ENCODE measurements around the gene KIF26B. TPM values are rescaled to one million over a fixed set of nuclear protein-coding genes. Genes with fewer than 3 reads are reported as not detected.
A peak's percentile ranks its signal among the peaks of the same experiment; 100 is the strongest.
"Not testable (repeated sequence)": the region's sequence is repeated elsewhere in the genome, so short reads cannot be mapped to it uniquely, and the experiment has no call there.

Gene KIF26B
- total RNA-seq, 1 experiment from 2014 or later, result 1.2 TPM

DNA sequence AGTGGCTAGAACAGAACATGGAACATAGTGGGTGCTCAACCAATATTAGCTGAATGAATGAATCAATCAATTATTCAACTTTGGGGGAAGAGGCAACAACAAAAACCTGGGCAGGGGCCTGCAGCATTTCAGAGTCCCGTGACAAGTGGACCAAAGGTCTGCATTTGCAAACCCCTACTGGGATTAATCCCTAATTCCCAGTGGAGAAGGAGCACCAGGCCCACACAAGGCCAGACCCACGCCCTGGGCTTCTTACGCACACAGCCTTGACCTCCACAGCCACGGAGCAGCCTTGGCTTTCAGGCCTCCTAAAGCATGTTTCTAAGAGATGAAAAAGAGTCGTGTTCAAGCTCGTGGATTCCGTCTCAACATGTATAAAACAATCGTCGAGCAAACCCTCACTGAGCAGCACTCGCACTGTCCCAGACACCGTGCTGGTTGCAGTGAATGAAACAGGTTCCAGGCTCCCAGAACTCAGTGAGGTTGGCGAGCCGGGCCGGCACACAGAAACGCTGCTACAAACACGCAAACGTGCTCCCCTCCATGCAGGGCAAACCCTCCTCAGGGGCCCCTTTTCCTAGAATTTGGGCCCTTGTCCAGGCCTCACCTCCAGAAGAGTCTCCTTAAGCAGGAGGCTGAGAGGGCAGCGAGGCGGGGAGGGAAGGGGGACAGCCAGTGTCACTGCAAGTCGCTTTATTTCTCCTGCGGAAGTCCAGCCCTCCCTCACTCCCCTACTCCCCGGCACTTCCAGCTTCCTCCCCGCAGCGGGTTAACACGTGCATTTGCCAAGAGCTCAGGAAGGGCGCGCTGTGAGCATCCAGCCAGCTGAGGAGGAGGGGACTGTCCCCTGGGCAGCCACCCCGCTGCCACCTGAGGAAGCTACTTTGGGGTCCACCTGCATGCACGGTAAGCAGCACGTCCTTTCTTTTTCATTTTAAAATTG is 556.4 kb downstream of the KIF26B start:
- peak; percentile 89 for ATAC-seq
- POLR2A ChIA-PET, result interaction anchor here (0.6 kb wide), 1 partner anchor 539 kb away, joined by 3 read pairs; no protein-coding TSS in a partner anchor
- TF ChIP-seq, protein P1, sequence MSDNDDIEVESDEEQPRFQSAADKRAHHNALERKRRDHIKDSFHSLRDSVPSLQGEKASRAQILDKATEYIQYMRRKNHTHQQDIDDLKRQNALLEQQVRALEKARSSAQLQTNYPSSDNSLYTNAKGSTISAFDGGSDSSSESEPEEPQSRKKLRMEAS (CRISPR knock-in tag; IDR thresholded peaks at IDR 0.05), result peak; percentile 84
- peak; percentile 73 for TF ChIP-seq ZNF423 (CRISPR knock-in tag; IDR thresholded peaks at IDR 0.05)
- 0 out of 2 replicates have a peak, but pooled peaks have one; percentile 23 for TF ChIP-seq MYBL2 (CRISPR knock-in tag; IDR thresholded peaks at IDR 0.05)
- TF ChIP-seq, protein P2, sequence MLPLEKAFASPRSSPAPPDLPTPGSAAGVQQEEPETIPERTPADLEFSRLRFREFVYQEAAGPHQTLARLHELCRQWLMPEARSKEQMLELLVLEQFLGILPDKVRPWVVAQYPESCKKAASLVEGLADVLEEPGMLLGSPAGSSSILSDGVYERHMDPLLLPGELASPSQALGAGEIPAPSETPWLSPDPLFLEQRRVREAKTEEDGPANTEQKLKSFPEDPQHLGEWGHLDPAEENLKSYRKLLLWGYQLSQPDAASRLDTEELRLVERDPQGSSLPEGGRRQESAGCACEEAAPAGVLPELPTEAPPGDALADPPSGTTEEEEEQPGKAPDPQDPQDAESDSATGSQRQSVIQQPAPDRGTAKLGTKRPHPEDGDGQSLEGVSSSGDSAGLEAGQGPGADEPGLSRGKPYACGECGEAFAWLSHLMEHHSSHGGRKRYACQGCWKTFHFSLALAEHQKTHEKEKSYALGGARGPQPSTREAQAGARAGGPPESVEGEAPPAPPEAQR (CRISPR knock-in tag; IDR thresholded peaks at IDR 0.05), result no peak
- Mint-ChIP-seq H3K27me3 (ENCODE audit: low read depth) (no peaks in the 10 kb centered on the region), H3K4me3 (0 out of 2 replicates have a peak overlapping the region, but pooled peaks have one; percentile 7), H3K4me1 (peaks cover 16% of the 10 kb centered on the region), H3K36me3 (no peaks in the 10 kb centered on the region), H3K9me3 (no peaks in the 10 kb centered on the region), H3K27ac (no peak overlapping the region)
- DNase-seq (ENCODE audit: low spot score), result peak; percentile 49
- CTCF ChIA-PET, result interaction anchor here (0.6 to 1.9 kb wide), 4 partner anchors 16 to 330 kb away, joined by 4 to 8 read pairs (median 6); no protein-coding TSS in a partner anchor

DNA sequence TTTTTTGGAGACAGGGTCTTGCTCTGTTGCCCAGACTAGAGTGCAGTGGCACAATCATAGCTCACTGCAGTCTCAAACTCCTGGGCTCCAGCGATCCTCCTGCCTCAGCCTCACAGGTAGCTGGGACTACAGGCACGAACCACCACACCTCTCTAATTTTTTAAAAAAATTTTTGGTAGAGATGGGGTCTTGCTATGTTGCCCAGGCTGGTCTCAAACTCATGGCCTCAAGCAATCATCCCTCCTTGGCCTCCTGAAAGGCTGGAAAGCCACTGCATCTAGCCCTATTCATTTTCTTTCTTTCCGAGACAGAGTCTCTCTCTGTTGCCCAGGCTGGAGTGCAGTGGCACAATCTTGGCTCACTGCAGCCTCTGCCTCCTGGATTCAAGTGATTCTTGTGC is 559.2 kb downstream of the KIF26B start:
- H3K4me1 Mint-ChIP-seq, result peaks cover 16% of the 10 kb centered on the region
- H3K4me3 Mint-ChIP-seq; POLR2A ChIA-PET; ATAC-seq; H3K27ac Mint-ChIP-seq; H3K9me3 Mint-ChIP-seq; DNase-seq (ENCODE audit: low spot score); H3K36me3 Mint-ChIP-seq; H3K27me3 Mint-ChIP-seq (ENCODE audit: low read depth): not testable (repeated sequence)
- CTCF ChIA-PET, result interaction anchor here (0.6 kb wide), 1 partner anchor 804 kb away, joined by 3 read pairs; no protein-coding TSS in a partner anchor

DNA sequence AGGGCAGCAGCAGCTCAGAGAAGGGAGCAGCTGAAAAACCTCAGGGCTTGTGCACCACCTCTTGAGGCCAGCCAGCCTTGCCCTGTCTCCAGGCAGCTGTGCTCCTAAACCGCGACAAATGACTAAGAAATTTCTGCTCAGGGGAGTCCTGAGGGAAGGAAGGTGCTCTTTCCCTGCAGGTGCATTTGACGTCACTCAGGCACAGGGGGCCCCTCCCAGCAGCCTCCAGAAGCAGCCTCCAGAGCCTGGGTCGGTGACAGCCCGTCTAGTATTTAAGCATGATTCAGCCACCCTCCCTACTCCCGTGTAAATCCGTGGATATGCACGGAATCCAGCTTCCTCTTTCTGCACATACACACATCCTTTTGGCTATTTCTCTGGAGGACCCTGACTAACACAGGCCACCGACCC is 560.5 kb downstream of the KIF26B start:
- H3K4me3 Mint-ChIP-seq, result no peak overlapping the region
- ATAC-seq (no peak), DNase-seq (ENCODE audit: low spot score) (no peak)
- H3K27me3 Mint-ChIP-seq (ENCODE audit: low read depth), result no peaks in the 10 kb centered on the region
- POLR2A ChIA-PET, result no interaction called here
- H3K27ac Mint-ChIP-seq, result no peak overlapping the region
- no peaks in the 10 kb centered on the region for H3K36me3 Mint-ChIP-seq
- TF ChIP-seq NR3C1 (CRISPR knock-in tag; conservative IDR thresholded peaks at IDR 0.05; ENCODE audit: low read depth) (no peak), CREB1 (CRISPR knock-in tag; IDR thresholded peaks at IDR 0.05) (no peak), SMAD3 (CRISPR knock-in tag; IDR thresholded peaks at IDR 0.05; ENCODE audit: borderline replicate concordance) (no peak), FOXK1 (CRISPR knock-in tag; IDR thresholded peaks at IDR 0.05) (no peak), CBFB (CRISPR knock-in tag; IDR thresholded peaks at IDR 0.05; ENCODE audit: low read depth) (no peak), FOXJ3 (CRISPR knock-in tag; IDR thresholded peaks at IDR 0.05; ENCODE audit: borderline replicate concordance) (no peak)
- TF ChIP-seq, protein P3, sequence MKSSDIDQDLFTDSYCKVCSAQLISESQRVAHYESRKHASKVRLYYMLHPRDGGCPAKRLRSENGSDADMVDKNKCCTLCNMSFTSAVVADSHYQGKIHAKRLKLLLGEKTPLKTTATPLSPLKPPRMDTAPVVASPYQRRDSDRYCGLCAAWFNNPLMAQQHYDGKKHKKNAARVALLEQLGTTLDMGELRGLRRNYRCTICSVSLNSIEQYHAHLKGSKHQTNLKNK (CRISPR knock-in tag; IDR thresholded peaks at IDR 0.05), result no peak
- TF ChIP-seq, protein P4, sequence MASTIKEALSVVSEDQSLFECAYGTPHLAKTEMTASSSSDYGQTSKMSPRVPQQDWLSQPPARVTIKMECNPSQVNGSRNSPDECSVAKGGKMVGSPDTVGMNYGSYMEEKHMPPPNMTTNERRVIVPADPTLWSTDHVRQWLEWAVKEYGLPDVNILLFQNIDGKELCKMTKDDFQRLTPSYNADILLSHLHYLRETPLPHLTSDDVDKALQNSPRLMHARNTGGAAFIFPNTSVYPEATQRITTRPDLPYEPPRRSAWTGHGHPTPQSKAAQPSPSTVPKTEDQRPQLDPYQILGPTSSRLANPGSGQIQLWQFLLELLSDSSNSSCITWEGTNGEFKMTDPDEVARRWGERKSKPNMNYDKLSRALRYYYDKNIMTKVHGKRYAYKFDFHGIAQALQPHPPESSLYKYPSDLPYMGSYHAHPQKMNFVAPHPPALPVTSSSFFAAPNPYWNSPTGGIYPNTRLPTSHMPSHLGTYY (CRISPR knock-in tag; IDR thresholded peaks at IDR 0.05), result no peak
- CTCF ChIA-PET, result interaction anchor here (1.2 kb wide), 1 partner anchor 27 kb away, joined by 4 read pairs; no protein-coding TSS in a partner anchor
- H3K4me1 Mint-ChIP-seq, result peaks cover 16% of the 10 kb centered on the region
- H3K9me3 Mint-ChIP-seq, result peaks cover 8% of the 10 kb centered on the region

DNA sequence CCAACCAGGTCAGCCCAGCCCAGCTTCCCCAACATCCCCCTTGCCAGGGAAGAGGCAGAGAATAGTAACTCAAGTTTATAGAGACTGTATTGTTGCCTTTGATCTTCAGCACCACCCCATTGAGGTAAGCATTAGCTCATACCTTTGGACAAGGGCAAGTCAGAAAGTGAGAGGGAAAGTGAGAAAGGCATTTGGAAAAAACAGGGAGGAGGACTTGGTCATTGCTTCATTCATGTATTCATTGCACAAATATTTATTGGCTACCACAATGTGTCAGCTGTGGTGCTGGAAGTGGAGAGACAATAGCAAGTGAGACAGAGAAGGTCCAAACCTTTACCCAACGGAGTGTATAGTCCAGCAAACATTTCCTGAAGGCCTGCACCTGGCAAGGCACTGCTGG is 561.2 kb downstream of the KIF26B start:
- DNase-seq (ENCODE audit: low spot score) (no peak), ATAC-seq (no peak)
- ChIA-PET CTCF (no interaction called here), POLR2A (no interaction called here)
- TF ChIP-seq EMX1 (CRISPR knock-in tag; IDR thresholded peaks at IDR 0.05) (no peak), ZNF232 (CRISPR knock-in tag; IDR thresholded peaks at IDR 0.05) (no peak)
- no peak overlapping the region for H3K4me3 Mint-ChIP-seq
- H3K9me3 Mint-ChIP-seq, result peaks cover 8% of the 10 kb centered on the region
- no peaks in the 10 kb centered on the region for H3K27me3 Mint-ChIP-seq (ENCODE audit: low read depth)
- H3K36me3 Mint-ChIP-seq, result no peaks in the 10 kb centered on the region
- H3K4me1 Mint-ChIP-seq, result peaks cover 14% of the 10 kb centered on the region
- H3K27ac Mint-ChIP-seq, result no peak overlapping the region
